T-helper 9 cell (primary cell): ENCODE results near the gene TELO2.

Source experiments
- DNase-seq: peaks from one replicate; pipeline ENCODE4 v3.0.0-alpha.2; 2020
- total RNA-seq, 2 donors: gene quantifications; one replicate each; lab custom pipeline; 2026; lab: John Stamatoyannopoulos, UW

TELO2 gene
- 32.5 to 33.8 reads per million in 2 donors for total RNA-seq

GRCh38 chr16:1492923-1493745 is at the start of gene TELO2:
Gene TELO2, plus strand, starts transcription at chr16:1493360. Its CDS starts 922 bp downstream, at chr16:1494282.
- peak; percentile 90 for DNase-seq

- no peak for DNase-seq
Measured at GRCh38 chr16:1443403-1443973, 49.7 kb upstream of the TELO2 start.

- no peak for DNase-seq
Measured at GRCh38 chr16:1443980-1444729, 49.0 kb upstream of the TELO2 start, which contains the start of gene CCDC154. Gene CCDC154, minus strand, starts transcription at chr16:1444556. Its CDS starts 234 bp downstream, at chr16:1444322.

DNA sequence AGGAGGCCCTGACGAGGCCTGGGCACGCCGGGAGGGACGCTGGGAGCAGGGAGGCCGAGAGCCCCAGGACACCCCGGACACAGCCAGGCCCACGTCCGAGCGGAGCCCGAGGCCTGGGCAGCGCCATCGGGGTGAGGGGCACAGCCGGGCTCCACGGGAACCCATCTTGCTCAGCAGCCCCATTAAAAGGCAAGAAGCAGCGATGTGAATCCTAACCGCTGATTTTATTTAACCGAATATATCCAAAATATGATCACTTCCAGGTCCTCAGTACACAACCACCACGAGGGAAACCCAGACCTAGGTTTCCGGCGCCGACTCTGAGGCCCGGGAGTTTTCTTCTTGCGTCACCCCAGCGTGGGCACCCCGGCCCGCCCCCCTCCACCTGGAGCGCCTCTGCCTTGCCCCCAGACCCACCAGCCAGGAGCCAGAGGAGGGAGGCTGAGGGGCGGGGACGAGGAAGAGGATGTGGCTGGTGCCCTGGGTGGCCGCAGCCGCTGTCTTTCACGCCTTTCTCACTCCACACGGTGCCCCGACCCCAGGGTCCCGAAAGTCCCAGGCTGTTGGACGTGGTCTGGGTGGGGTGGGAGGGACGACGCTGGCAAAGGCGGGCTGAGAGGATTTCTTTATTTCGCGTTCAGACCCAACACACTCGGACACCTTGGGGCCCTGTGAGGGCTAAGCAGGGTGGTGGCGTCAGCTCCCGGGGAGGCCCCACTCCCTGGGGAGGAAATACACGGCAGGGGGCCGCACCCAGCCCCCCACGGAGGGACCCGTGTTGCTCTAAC is 48.2 kb upstream of the TELO2 start:
- DNase-seq, result no peak

- no peak for DNase-seq
Measured at GRCh38 chr16:1445518-1446203, 47.5 kb upstream of the TELO2 start.

DNA sequence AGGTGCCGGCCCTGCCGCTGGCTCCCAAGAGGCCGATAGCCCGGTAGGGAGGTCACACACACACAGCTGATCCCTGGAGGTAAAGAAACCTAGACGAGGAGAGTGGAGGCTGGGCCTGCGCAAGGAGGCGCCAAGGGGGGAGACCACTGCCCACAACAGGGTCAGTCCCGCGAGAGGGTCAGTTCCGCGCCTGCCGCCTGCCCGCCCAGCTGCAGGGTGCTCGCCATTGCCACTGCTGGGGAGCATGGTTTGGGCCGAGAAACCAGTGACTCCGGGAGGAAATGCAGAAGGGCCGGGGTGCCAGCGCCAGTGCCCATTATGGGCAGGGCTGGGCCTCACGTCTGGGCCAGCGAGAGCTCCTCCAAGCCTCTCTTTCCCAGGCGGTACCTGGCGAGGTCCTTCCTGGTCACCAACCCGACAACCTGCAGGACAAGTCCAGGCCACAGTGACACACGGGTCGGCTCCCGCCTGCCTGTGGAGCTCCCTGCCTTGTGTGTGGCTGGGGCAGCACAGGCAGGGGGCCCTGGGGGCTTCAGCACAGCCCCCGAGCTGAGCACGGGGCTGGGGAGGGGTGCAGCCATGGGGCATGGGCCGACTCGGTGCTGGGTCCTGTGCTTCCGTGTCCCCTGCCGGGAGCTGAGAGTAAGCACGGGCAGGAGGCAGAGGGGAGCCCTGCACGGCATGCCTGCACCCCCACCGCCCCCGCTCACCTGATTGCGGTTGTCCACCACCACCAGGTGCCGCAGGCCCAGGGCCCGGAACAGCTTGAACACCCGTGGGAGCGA is 46.7 kb upstream of the TELO2 start:
- DNase-seq, result no peak

- no peak for DNase-seq
Measured at GRCh38 chr16:1447965-1448364, 45.2 kb upstream of the TELO2 start.

GRCh38 chr16:1448536-1449116 is 44.5 kb upstream of the TELO2 start:
- no peak for DNase-seq

DNA sequence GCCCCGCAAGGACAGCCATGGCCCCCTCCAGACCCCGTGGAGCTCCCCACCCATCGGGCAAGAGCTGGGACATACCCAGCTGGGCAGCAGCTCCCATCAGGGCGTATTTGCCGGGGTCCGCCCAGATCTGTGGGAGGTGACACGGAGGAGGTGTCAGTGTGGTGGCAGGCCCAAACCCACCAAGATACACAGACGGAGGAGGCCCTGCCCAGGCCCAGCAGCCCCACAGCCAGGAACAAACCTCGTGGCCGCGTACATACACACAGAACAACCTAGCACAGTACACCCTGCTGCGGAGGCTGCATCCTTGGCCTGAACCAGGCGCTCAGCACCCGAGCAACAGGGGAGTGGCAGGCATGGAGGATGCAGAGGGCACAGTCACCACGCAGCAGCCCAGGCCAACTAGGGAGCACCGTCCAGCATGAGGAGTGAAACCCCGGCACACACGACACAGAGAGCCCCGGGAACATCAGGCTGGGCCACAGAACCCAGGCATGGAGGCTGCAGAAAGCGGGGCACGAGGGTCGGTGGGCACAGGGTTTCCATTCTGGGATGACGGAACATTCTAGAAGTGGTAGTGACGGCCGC is 43.9 kb upstream of the TELO2 start:
- no peak for DNase-seq

GRCh38 chr16:1450218-1450617 is 42.9 kb upstream of the TELO2 start:
- DNase-seq, result no peak

DNA sequence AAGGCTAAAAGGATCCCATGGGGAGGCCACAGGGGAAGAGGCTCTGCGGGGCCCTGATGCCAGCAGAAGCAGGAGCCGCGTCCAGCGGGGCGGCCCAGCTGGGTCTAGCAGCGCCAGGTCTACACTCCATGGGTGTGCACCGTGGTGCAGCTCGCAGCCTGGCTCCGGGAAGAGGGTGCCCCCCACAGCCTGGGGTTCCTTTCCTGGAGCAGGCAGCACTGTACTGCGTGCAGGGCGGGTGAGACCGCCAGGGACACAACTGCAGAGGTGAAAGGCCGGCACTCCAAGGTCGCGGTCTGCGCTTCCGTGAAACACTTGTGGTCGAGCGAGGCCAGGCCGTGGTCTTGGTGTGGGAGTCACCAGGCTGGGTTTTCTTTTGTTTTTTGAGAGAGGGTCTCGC is 42.3 kb upstream of the TELO2 start:
- no peak for DNase-seq

GRCh38 chr16:1451702-1452392 is 41.3 kb upstream of the TELO2 start:
- no peak for DNase-seq

- no peak for DNase-seq
Measured at GRCh38 chr16:1452530-1452929, 40.6 kb upstream of the TELO2 start.

DNA sequence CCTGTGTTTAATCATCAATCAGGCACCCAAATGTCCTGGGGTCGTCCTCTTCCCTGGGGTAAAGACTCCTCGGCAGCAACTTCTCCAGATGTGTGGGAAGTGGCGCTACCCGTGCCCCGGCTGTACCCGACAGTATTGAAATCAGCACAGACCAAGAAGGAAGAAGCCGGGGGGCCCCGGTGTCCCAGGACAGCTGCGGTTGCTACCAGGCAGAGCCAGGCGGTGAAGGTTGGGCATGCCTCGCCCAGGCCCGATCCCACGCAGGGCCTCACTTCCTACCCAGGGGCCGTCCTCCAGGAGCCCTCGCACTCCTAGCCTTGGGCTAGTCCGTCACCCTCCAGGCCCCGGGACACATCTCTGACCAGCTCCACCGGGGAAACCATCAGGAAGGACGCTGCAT is 39.8 kb upstream of the TELO2 start:
- no peak for DNase-seq

- DNase-seq, result no peak
Measured at GRCh38 chr16:1454561-1454960, 38.6 kb upstream of the TELO2 start.

DNA sequence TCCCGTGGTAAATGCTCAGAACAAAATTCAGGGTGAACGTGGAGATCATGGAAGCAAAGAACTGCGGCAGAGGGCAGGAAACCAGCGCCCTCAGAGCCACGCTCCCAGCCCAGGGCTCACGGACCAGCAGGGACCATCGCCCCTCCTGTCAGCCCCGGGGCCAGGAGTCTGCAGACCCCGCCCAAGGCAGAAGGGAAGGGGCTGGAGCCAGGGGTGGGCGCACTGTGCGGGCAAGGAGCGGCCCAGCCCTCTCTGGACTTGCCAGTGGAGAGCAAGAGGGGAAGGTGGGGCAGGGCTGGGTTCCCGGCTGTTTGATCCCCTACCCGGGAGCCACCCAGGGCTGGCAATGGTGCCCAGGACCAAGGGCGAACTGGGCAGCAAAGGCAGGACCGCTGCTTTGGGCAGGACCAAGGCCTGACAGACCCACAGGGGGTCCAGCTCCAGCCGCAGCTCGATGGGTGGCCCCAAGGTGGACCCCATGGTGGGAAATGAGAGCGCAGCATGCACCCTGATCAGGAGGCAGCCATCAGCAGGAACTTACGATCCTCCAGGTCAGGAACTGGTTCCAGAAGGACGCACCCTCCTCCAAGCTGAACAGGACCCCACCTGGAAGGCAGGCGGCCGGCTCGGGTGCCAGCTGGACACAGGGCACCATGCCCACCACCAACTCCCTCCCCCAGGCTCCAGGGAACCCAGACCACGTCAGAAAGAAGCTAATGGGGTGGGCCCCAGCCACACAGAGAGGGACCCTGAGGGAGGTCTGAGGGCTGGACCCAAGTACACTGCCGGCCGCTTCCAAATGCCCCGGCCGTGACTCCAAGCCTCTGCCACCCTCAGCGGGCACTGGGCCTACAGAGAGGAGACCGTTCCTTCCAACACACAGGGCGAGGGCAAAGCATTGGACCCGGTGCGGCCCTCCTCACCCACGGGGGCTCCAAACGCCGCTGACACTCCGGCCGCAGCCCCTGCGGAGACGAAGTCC is 37.7 kb upstream of the TELO2 start:
- no peak for DNase-seq

GRCh38 chr16:1456951-1457350 is 36.2 kb upstream of the TELO2 start:
- no peak for DNase-seq

GRCh38 chr16:1457489-1458245 is 35.5 kb upstream of the TELO2 start:
- no peak for DNase-seq
